Measurements from ENCODE around the gene TBC1D17.
"Not testable (repeated sequence)": the region's sequence is repeated elsewhere in the genome, so short reads cannot be mapped to it uniquely, and the experiment has no call there.

The TBC1D17 gene

GRCh38 chr19:49921871-49922795, 44.6 kb downstream of the TBC1D17 start:
- no peak for TF ChIP-seq CTCF (IDR thresholded peaks at IDR 0.05; ENCODE audit: extremely low read depth, insufficient read depth, missing control alignments)
- in situ Hi-C loops (cut with MboI; ENCODE audit: low pct_unique_long_range_greater_than_20kb, low sequenced_read_pairs, unreplicated experiment): no loop called here
- DNase-seq (ENCODE audit: low spot score): no peak

DNA sequence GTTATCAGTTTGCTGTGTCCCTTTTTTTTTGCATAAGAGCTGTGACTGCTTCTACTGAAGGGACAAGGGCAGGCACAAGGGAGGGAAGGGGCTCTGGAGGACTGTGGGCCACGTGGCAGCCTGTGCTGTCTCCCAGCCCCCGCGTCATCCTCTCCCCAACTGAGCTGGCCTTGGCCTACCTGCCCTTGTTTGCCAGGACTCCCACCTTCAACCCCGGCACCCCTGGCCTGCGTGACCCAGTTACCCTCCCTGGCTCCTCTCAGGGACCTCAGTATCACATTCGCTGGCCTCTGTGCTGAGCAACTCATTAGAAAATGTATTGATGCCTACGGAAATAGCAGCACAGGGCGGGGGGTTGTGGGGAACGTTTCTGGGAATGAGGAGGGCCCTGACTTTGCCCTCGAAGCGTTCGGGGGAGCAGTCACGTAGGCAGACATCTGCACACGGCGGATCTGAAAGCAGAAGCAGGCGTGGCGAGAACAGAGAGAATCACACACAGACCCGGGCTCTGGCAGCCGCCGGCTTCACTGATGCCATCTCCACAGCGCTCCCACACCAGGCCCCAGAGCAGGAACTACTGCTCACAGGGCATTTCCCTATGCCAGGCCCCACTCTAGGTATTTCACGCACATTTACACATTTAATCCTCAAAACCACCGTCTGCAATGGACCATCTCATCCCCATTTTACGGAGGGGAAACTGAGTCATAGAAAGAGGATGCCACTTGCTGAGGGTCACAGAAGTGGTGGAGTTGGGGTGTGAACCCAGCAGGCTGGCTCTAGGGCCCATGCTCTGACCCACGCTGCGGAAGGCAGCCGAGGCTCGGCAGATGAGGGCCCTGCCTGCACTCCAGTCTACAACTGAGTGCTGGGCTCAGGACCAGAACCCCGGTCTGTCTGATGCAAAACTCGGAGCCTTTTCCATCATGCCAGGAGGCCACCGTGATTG, 45.8 kb downstream of the TBC1D17 start:
- no peak for TF ChIP-seq CTCF (IDR thresholded peaks at IDR 0.05; ENCODE audit: extremely low read depth, insufficient read depth, missing control alignments)
- DNase-seq (ENCODE audit: low spot score): no peak
- in situ Hi-C loops (cut with MboI; ENCODE audit: low pct_unique_long_range_greater_than_20kb, low sequenced_read_pairs, unreplicated experiment): no loop called here

GRCh38 chr19:49924004-49924880, 46.7 kb downstream of the TBC1D17 start:
- DNase-seq (ENCODE audit: low spot score): no peak
- in situ Hi-C loops (cut with MboI; ENCODE audit: low pct_unique_long_range_greater_than_20kb, low sequenced_read_pairs, unreplicated experiment): no loop called here

DNA sequence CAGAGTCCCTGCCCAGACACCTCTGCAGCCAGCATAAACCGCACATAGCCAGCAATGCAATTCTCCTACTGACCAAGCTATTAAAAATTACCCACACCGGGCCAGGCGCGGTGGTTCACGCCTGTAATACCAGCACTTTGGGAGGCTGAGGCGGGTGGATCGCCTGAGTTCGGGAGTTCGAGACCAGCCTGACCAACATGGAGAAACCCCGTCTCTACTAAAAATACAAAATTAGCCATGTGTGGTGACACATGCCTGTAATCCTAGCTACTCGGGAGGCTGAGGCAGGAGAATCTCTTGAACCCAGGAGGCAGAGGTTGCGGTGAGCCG, 47.3 kb downstream of the TBC1D17 start:
- DNase-seq (ENCODE audit: low spot score): not testable (repeated sequence)
- in situ Hi-C loops (cut with MboI; ENCODE audit: low pct_unique_long_range_greater_than_20kb, low sequenced_read_pairs, unreplicated experiment): loop anchor here (25.0 kb wide), 1 partner anchor 212 kb away; no protein-coding TSS in a partner anchor

More at GRCh38 chr19:49924004-49924880, 46.7 kb downstream of the TBC1D17 start:
- TF ChIP-seq CTCF (IDR thresholded peaks at IDR 0.05; ENCODE audit: extremely low read depth, insufficient read depth, missing control alignments): no peak

DNA sequence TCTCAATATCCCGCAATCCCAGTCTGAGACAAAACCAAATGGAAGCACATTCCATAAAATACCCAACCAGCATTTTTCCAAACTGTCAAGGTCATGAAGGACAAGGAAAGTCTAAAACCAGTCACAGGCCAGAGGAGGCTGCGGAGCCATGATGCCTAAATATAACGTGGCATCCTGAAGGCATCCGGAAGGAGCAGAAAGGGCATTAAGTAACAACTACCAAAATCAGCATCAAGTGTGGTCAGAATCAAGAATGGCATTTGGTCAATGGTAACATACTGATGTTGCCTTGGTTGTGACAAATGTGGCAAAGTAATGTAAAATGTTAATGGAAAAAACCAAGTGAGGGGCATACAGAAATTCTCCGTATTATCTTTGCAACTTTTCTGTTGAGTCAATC, 48.0 kb downstream of the TBC1D17 start:
- TF ChIP-seq CTCF (IDR thresholded peaks at IDR 0.05; ENCODE audit: extremely low read depth, insufficient read depth, missing control alignments): no peak
- DNase-seq (ENCODE audit: low spot score): no peak
- in situ Hi-C loops (cut with MboI; ENCODE audit: low pct_unique_long_range_greater_than_20kb, low sequenced_read_pairs, unreplicated experiment): loop anchor here (25.0 kb wide), 1 partner anchor 212 kb away; no protein-coding TSS in a partner anchor

- TF ChIP-seq CTCF (IDR thresholded peaks at IDR 0.05; ENCODE audit: extremely low read depth, insufficient read depth, missing control alignments): no peak
- in situ Hi-C loops (cut with MboI; ENCODE audit: low pct_unique_long_range_greater_than_20kb, low sequenced_read_pairs, unreplicated experiment): loop anchor here (25.0 kb wide), 1 partner anchor 211 kb away; no protein-coding TSS in a partner anchor
- DNase-seq (ENCODE audit: low spot score): no peak
Measured at GRCh38 chr19:49926515-49926914, 49.0 kb downstream of the TBC1D17 start.
